ENCODE data around the gene ARHGAP30.

ARHGAP30 gene

DNA sequence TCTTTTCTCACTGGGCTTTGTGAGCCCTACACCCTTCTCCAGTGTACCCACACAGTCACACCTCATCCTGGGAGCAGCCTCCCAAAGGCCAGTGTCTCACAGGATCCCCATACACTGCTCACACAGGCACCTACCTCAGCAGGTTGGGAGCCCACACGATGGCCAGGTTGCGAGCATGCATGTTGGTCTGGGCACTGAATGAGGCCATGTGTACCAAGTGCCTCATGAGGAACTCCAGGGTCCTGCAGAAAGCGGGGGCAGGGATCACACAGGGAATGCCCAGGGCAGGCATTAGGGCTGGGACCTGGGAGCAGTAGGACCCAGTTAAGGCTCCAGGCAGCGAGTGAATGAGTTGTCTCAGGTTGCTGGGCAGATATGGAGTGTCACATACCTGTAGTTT, 15.5 kb downstream of the ARHGAP30 start:
- H3K27ac ChIP-seq (ENCODE audit: low read depth, low read length), result no peak overlapping the region
- H2AK5ac ChIP-seq (ENCODE audit: low read length), result no peak overlapping the region
- no peak for DNase-seq
- H2BK120ac ChIP-seq (ENCODE audit: low read depth, low read length), result no peak overlapping the region
- no peak overlapping the region for H3K4me3 ChIP-seq (ENCODE audit: low read length)
- H3K9ac ChIP-seq (ENCODE audit: low read length), result no peak overlapping the region
- no peak overlapping the region for H3K56ac ChIP-seq (ENCODE audit: low read length)
- H3K79me1 ChIP-seq (ENCODE audit: low read length), result no peaks in the 10 kb centered on the region
- no peak overlapping the region for H3K18ac ChIP-seq (ENCODE audit: low read length)
- no peak overlapping the region for H2BK15ac ChIP-seq (replicated peaks; ENCODE audit: low read depth)
- no peak overlapping the region for H4K5ac ChIP-seq (ENCODE audit: low read length)
- no peaks in the 10 kb centered on the region for H3K36me3 ChIP-seq (ENCODE audit: control insufficient read depth, insufficient read depth, low read length)
- H3K4ac ChIP-seq (ENCODE audit: low read depth, low read length), result no peak overlapping the region
- H3K4me1 ChIP-seq (ENCODE audit: control insufficient read depth, low read depth, low read length), result no peaks in the 10 kb centered on the region
- H3K4me2 ChIP-seq (ENCODE audit: low read length), result no peak overlapping the region
- H3K79me2 ChIP-seq (ENCODE audit: control insufficient read depth, insufficient read depth, low read length), result no peaks in the 10 kb centered on the region
- no peak overlapping the region for H2BK5ac ChIP-seq (ENCODE audit: low read length)
- H3K23ac ChIP-seq (ENCODE audit: low read length), result no peak overlapping the region
- H4K8ac ChIP-seq (ENCODE audit: low read depth, low read length), result no peak overlapping the region
- H3K27me3 ChIP-seq (ENCODE audit: insufficient read depth, low read length, poor library complexity), result no peaks in the 10 kb centered on the region
- no CpG with 5 or more reads among the region's 4 CpGs for WGBS (ENCODE audit: extremely low coverage, insufficient coverage, low lambda C conversion rate)

DNA sequence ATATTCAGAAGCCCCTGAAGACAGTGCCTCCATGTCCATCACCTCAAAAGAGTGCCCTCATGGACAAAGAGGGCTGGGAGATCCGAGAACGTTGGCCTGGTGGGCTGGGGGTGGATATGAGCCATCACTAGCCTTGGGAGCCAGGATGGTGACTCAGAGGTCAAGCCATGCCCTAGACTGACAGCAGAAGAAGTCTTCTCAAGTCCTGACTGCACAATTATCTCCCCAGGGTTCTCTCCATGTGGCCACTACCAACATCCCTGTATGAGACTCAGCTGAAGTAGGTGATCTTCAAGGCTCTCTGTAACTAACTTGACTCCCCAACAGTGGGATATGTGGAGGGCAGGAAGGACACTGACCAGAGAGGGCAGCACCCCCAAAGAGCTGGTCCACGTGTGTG, 16.8 kb downstream of the ARHGAP30 start:
- no peak overlapping the region for H2BK5ac ChIP-seq (ENCODE audit: low read length)
- H3K79me1 ChIP-seq (ENCODE audit: low read length), result no peaks in the 10 kb centered on the region
- no peak overlapping the region for H2BK15ac ChIP-seq (replicated peaks; ENCODE audit: low read depth)
- H3K4me3 ChIP-seq (ENCODE audit: low read length), result no peak overlapping the region
- no peak overlapping the region for H2BK120ac ChIP-seq (ENCODE audit: low read depth, low read length)
- no CpG with 5 or more reads among the region's 3 CpGs for WGBS (ENCODE audit: extremely low coverage, insufficient coverage, low lambda C conversion rate)
- H3K4ac ChIP-seq (ENCODE audit: low read depth, low read length), result no peak overlapping the region
- no peaks in the 10 kb centered on the region for H3K4me1 ChIP-seq (ENCODE audit: control insufficient read depth, low read depth, low read length)
- H3K9ac ChIP-seq (ENCODE audit: low read length), result no peak overlapping the region
- no peak overlapping the region for H3K4me2 ChIP-seq (ENCODE audit: low read length)
- no peak overlapping the region for H3K56ac ChIP-seq (ENCODE audit: low read length)
- H3K23ac ChIP-seq (ENCODE audit: low read length), result no peak overlapping the region
- no peak overlapping the region for H2AK5ac ChIP-seq (ENCODE audit: low read length)
- H4K8ac ChIP-seq (ENCODE audit: low read depth, low read length), result no peak overlapping the region
- H4K5ac ChIP-seq (ENCODE audit: low read length), result no peak overlapping the region
- no peak overlapping the region for H3K27ac ChIP-seq (ENCODE audit: low read depth, low read length)
- DNase-seq, result no peak
- no peaks in the 10 kb centered on the region for H3K79me2 ChIP-seq (ENCODE audit: control insufficient read depth, insufficient read depth, low read length)
- no peak overlapping the region for H3K18ac ChIP-seq (ENCODE audit: low read length)
- no peaks in the 10 kb centered on the region for H3K27me3 ChIP-seq (ENCODE audit: insufficient read depth, low read length, poor library complexity)
- no peaks in the 10 kb centered on the region for H3K36me3 ChIP-seq (ENCODE audit: control insufficient read depth, insufficient read depth, low read length)

- no peak overlapping the region for H4K5ac ChIP-seq (ENCODE audit: low read length)
- no peak overlapping the region for H4K8ac ChIP-seq (ENCODE audit: low read depth, low read length)
- no peak overlapping the region for H2BK120ac ChIP-seq (ENCODE audit: low read depth, low read length)
- no peak overlapping the region for H3K56ac ChIP-seq (ENCODE audit: low read length)
- no peak overlapping the region for H3K4ac ChIP-seq (ENCODE audit: low read depth, low read length)
- no peaks in the 10 kb centered on the region for H3K79me2 ChIP-seq (ENCODE audit: control insufficient read depth, insufficient read depth, low read length)
- no peak overlapping the region for H2BK15ac ChIP-seq (replicated peaks; ENCODE audit: low read depth)
- H3K27ac ChIP-seq (ENCODE audit: low read depth, low read length), result no peak overlapping the region
- H2AK5ac ChIP-seq (ENCODE audit: low read length), result no peak overlapping the region
- H3K36me3 ChIP-seq (ENCODE audit: control insufficient read depth, insufficient read depth, low read length), result no peaks in the 10 kb centered on the region
- H3K4me2 ChIP-seq (ENCODE audit: low read length), result no peak overlapping the region
- H2BK5ac ChIP-seq (ENCODE audit: low read length), result no peak overlapping the region
- H3K27me3 ChIP-seq (ENCODE audit: insufficient read depth, low read length, poor library complexity), result no peaks in the 10 kb centered on the region
- H3K23ac ChIP-seq (ENCODE audit: low read length), result no peak overlapping the region
- no peak overlapping the region for H3K18ac ChIP-seq (ENCODE audit: low read length)
- H3K4me3 ChIP-seq (ENCODE audit: low read length), result no peak overlapping the region
- no CpG with 5 or more reads among the region's 10 CpGs for WGBS (ENCODE audit: extremely low coverage, insufficient coverage, low lambda C conversion rate)
- H3K9ac ChIP-seq (ENCODE audit: low read length), result no peak overlapping the region
- no peaks in the 10 kb centered on the region for H3K79me1 ChIP-seq (ENCODE audit: low read length)
- DNase-seq, result no peak
- no peaks in the 10 kb centered on the region for H3K4me1 ChIP-seq (ENCODE audit: control insufficient read depth, low read depth, low read length)
These were observed 18.5 kb downstream of the ARHGAP30 start for GRCh38 chr1:161051219-161051618.

GRCh38 chr1:161048949-161049722, 20.6 kb downstream of the ARHGAP30 start:
- Histone ChIP-seq H3K9ac (ENCODE audit: low read length) (no peak overlapping the region), H3K56ac (ENCODE audit: low read length) (no peak overlapping the region), H3K18ac (ENCODE audit: low read length) (no peak overlapping the region), H3K23ac (ENCODE audit: low read length) (no peak overlapping the region), H2BK5ac (ENCODE audit: low read length) (no peak overlapping the region), H3K36me3 (ENCODE audit: control insufficient read depth, insufficient read depth, low read length) (no peaks in the 10 kb centered on the region), H3K4me3 (ENCODE audit: low read length) (no peak overlapping the region), H3K4me2 (ENCODE audit: low read length) (no peak overlapping the region), H4K5ac (ENCODE audit: low read length) (no peak overlapping the region), H3K4ac (ENCODE audit: low read depth, low read length) (no peak overlapping the region), H2BK120ac (ENCODE audit: low read depth, low read length) (no peak overlapping the region), H4K8ac (ENCODE audit: low read depth, low read length) (no peak overlapping the region), H3K27me3 (ENCODE audit: insufficient read depth, low read length, poor library complexity) (no peaks in the 10 kb centered on the region), H3K79me1 (ENCODE audit: low read length) (peaks cover 7% of the 10 kb centered on the region), H2BK15ac (replicated peaks; ENCODE audit: low read depth) (no peak overlapping the region), H3K4me1 (ENCODE audit: control insufficient read depth, low read depth, low read length) (peaks cover 6% of the 10 kb centered on the region), H3K27ac (ENCODE audit: low read depth, low read length) (no peak overlapping the region), H2AK5ac (ENCODE audit: low read length) (no peak overlapping the region), H3K79me2 (ENCODE audit: control insufficient read depth, insufficient read depth, low read length) (peaks cover 11% of the 10 kb centered on the region)
- DNase-seq, result no peak
- no CpG with 5 or more reads among the region's 5 CpGs for WGBS (ENCODE audit: extremely low coverage, insufficient coverage, low lambda C conversion rate)

DNA sequence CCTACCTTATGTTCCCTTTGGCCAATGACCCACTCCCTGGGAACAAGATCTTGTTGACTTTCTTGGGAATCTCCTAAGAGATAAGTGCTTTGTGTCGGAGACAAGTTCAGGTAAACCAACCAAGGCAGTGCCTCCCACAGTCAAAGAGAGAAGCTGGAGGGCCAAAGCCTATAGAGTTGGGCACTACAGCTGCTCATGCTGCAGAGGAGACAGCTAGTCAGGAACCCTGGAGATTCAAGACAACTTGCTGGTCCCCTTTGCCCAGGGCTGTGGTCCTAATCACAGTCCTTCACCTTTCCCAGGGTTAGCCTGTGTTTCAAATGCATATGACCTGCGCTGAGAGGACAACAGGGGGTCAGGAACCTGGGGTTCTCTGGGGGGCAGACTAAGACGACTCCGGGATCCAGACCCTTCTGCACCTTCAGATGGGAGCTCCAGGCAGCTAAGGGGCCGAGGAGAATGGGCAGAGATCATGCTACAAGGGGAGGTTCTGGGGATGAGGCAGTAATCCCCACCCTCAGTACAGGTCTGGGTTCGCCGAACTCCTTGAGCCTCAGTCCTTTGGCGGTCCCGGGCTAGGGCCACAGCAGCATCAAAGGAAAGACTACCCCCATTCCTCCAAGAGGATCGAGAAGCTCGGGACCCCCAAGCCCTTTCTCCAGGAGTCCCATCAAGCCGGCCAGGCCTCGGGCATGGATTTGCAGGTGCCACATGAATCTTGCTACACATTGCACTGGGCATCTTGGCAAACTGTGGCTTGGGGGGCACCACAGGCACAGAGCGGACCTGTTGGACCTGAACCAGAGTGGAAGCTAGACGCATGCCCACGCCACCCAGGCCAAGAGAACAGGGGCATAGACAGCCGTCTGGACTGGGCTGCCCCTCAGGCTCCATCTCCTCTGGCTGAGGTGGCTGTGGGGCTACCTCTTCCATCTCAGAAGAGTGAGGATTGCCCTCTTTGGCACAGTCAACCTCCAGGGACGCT, 22.0 kb downstream of the ARHGAP30 start:
- no peak overlapping the region for H3K56ac ChIP-seq (ENCODE audit: low read length)
- H3K18ac ChIP-seq (ENCODE audit: low read length), result no peak overlapping the region
- peaks cover 4% of the 10 kb centered on the region for H3K36me3 ChIP-seq (ENCODE audit: control insufficient read depth, insufficient read depth, low read length)
- H2BK120ac ChIP-seq (ENCODE audit: low read depth, low read length), result no peak overlapping the region
- H3K79me1 ChIP-seq (ENCODE audit: low read length), result peaks cover 12% of the 10 kb centered on the region
- DNase-seq, result no peak
- no peak overlapping the region for H4K5ac ChIP-seq (ENCODE audit: low read length)
- H3K27ac ChIP-seq (ENCODE audit: low read depth, low read length), result no peak overlapping the region
- H3K23ac ChIP-seq (ENCODE audit: low read length), result no peak overlapping the region
- no peak overlapping the region for H3K4me2 ChIP-seq (ENCODE audit: low read length)
- peaks cover 6% of the 10 kb centered on the region for H3K4me1 ChIP-seq (ENCODE audit: control insufficient read depth, low read depth, low read length)
- H4K8ac ChIP-seq (ENCODE audit: low read depth, low read length), result no peak overlapping the region
- H3K79me2 ChIP-seq (ENCODE audit: control insufficient read depth, insufficient read depth, low read length), result peaks cover 15% of the 10 kb centered on the region
- H2AK5ac ChIP-seq (ENCODE audit: low read length), result no peak overlapping the region
- H3K4me3 ChIP-seq (ENCODE audit: low read length), result no peak overlapping the region
- no peak overlapping the region for H2BK5ac ChIP-seq (ENCODE audit: low read length)
- no peak overlapping the region for H2BK15ac ChIP-seq (replicated peaks; ENCODE audit: low read depth)
- no peak overlapping the region for H3K9ac ChIP-seq (ENCODE audit: low read length)
- H3K27me3 ChIP-seq (ENCODE audit: insufficient read depth, low read length, poor library complexity), result no peaks in the 10 kb centered on the region
- WGBS (ENCODE audit: extremely low coverage, insufficient coverage, low lambda C conversion rate), result no CpG with 5 or more reads among the region's 18 CpGs
- no peak overlapping the region for H3K4ac ChIP-seq (ENCODE audit: low read depth, low read length)
